Upper lobe of left lung (tissue), 6 donors: ENCODE measurements around the gene CDK11B. TPM values are rescaled to one million over a fixed set of nuclear protein-coding genes. Genes with fewer than 3 reads are reported as not detected.
A peak's percentile ranks its signal among the peaks of the same experiment; 100 is the strongest.

Source experiments
- ATAC-seq, 2 donors: fragments of 200-7000 bp; cut with Tn5 transposase; one replicate each; pipeline ENCODE4 v1.9.1; 2022; ENCODE audit warnings: mild to moderate bottlenecking in 2 of 2, moderate library complexity in 2 of 2; ENCODE audit not compliant: low FRiP score in 2 of 2
- DNase-seq, 2 donors: peaks; one replicate each; pipeline ENCODE4 v3.0.0-alpha.2; 2019 to 2020
- H3K27ac ChIP-seq, 4 donors: fragments of 200-600 bp; sonication (generic); one replicate each; pipeline ENCODE4 v1.5.1; 2016 to 2019
- H3K27me3 ChIP-seq, 4 donors: fragments of 200-600 bp; sonication (generic); one replicate each; pipeline ENCODE4 v1.5.1; 2017 to 2019
- H3K36me3 ChIP-seq, 4 donors: fragments of 200-600 bp; sonication (generic); one replicate each; pipeline ENCODE4 v1.5.1; 2016 to 2019
- H3K4me1 ChIP-seq, 4 donors: fragments of 200-600 bp; sonication (generic); one replicate each; pipeline ENCODE4 v1.5.1; 2018 to 2019
- H3K4me3 ChIP-seq, 4 donors: fragments of 200-600 bp; sonication (generic); one replicate each; pipeline ENCODE4 v1.5.1; 2017 to 2019; ENCODE audit warnings: mild to moderate bottlenecking in 2 of 4, moderate library complexity in 1 of 4
- H3K9me3 ChIP-seq, 4 donors: fragments of 200-600 bp; sonication (generic); one replicate each; pipeline ENCODE4 v1.5.1; 2018 to 2019
- EP300 ChIP-seq, 4 donors: sonication (generic); formaldehyde crosslinking; IDR thresholded peaks; one replicate each; pipeline ENCODE4 v1.5.1; 2017; ENCODE audit warnings: antibody characterized with exemption in 4 of 4, control low read depth in 2 of 4
- POLR2A ChIP-seq, 4 donors: fragments of 450-650 bp; IDR thresholded peaks; one replicate each; pipeline ENCODE4 v1.5.1; 2016 to 2017; ENCODE audit warnings: antibody characterized with exemption in 4 of 4, mild to moderate bottlenecking in 2 of 4
- POLR2AphosphoS5 ChIP-seq, 2 donors: sonication (generic); formaldehyde crosslinking; IDR thresholded peaks; one replicate each; pipeline ENCODE4 v1.5.1; 2017; ENCODE audit warnings: antibody characterized with exemption in 2 of 2
- WGBS, 2 donors: methylation state at CpG; one replicate each; pipeline ENCODE4 v1.1.5; 2017 to 2018; 5-methylcytosine and 5-hydroxymethylcytosine counted together
- total RNA-seq, 6 donors: library from RNA; depleted of rRNA in 4 of 6; stranded (reverse); fragments of >200 nt in 4 of 6; gene quantifications; one replicate each; pipeline versions ENCODE4 v1.1.0 to v1.2.1, GENCODE V29; 2016 to 2021
- TF ChIP-seq, protein P1 (sequence below), 6 experiments: fragments of 450-650 bp in 4 of 6; fragments of 200-600 bp in 2 of 6; sonication (generic) in 2 of 6; IDR thresholded peaks; one replicate each; pipeline ENCODE4 v1.5.1; 2016 to 2019; ENCODE audit warnings: antibody characterized with exemption in 6 of 6
- donor health status: DM: no; HTN: no; CAD: no; lungs with moderate emphysema.
- donor health status: DM: no; HTN: yes; CAD: no; lungs with severe emphysema.

CDK11B gene
- total RNA-seq, 6 donors from 2014 or later: 20.8 to 55.5 (median 24.9) TPM

DNA sequence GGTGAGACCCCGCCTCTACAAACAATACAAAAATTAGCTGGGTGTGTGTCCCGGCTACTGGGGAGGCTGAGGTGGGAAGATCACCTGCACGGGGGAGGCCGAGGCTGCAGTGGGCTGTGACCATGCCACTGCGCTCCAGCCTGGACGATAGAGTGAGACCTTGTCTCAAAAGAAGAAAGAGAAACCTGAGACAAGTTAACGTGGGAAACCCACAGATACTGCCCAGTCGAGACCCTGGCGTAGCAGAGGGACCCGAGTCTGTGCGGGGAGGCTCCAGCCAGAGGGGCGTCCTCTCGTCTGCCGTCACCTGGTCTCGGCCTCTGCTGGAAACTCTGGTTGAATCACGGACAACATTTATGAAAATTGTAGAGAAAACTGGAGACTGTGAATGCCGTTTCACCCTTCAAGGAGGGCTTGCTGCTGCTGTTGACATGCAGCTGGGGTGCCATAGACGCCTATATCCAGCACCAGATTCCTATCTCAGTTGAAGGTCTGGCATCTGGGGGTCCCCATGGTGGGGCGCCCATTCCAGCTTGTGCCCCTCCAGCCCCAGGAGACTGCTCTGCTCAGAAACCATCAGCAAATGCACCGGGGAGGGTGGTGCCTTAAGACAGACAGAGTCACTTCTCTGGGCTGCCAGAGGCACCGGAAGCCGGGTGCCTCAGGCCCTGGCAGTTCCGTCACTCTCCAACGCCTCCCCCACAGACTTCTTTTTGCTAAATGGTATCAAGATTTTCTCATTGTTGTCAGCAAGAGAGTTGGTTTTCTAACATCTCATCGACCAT is 13.6 kb upstream of the CDK11B start:
- ATAC-seq (no peak), DNase-seq (no peak)
- Histone ChIP-seq H3K4me1 (no peaks in the 10 kb centered on the region), H3K9me3 (no peaks in the 10 kb centered on the region), H3K36me3 (peaks cover 3 to 67% (median 42%) of the 10 kb centered on the region in 4 donors), H3K27ac (no peak overlapping the region), H3K27me3 (no peaks in the 10 kb centered on the region), H3K4me3 (no peak overlapping the region)
- TF ChIP-seq, protein P1, sequence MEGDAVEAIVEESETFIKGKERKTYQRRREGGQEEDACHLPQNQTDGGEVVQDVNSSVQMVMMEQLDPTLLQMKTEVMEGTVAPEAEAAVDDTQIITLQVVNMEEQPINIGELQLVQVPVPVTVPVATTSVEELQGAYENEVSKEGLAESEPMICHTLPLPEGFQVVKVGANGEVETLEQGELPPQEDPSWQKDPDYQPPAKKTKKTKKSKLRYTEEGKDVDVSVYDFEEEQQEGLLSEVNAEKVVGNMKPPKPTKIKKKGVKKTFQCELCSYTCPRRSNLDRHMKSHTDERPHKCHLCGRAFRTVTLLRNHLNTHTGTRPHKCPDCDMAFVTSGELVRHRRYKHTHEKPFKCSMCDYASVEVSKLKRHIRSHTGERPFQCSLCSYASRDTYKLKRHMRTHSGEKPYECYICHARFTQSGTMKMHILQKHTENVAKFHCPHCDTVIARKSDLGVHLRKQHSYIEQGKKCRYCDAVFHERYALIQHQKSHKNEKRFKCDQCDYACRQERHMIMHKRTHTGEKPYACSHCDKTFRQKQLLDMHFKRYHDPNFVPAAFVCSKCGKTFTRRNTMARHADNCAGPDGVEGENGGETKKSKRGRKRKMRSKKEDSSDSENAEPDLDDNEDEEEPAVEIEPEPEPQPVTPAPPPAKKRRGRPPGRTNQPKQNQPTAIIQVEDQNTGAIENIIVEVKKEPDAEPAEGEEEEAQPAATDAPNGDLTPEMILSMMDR (IDR thresholded peaks at IDR 0.05): no peak
- whole genome bisulfite sequencing, 2 donors: 95 to 96% methylated on average over 24 to 25 of the region's 25 CpGs

DNA sequence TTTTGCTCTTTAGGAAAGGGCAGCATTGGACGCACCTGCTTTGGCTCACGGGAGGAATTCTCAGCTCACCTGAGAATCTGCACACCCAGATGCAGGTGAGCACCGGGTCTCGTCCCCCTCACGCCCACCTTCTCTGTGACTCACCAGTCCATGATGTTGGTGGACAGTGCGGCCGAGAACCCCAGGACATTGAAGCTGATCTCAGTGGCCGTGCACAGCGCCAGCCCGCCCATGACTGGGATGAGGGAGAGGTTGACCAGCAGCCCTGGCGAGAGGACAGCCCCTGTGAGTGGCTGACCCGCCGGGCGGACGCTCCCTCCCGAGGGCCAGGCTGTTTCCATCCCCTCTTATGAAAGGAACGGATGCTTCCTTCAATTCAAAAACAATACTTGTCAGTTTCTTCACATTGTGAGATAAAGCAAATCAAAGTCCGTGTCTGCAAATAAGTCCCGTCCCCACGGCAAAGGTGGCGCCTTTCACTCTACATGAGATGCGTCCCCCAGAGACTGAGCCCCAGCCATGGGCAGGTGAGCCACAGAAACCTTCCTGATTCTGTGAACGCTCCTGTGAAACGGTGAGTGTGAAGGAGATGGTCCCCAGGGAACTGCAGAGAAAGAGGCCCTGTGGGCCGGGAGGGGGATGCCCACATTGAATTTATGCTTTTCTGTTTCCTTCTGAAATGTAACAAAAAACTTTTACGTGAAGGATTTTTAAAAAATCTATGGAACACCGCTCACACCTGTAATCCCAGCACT is 12.7 kb upstream of the CDK11B start:
- H3K4me3 ChIP-seq: no peak overlapping the region
- peaks cover 3 to 74% (median 48%) of the 10 kb centered on the region in 4 donors for H3K36me3 ChIP-seq
- no peaks in the 10 kb centered on the region for H3K9me3 ChIP-seq
- ATAC-seq (no peak), DNase-seq (no peak)
- H3K4me1 ChIP-seq: no peaks in the 10 kb centered on the region
- 89 to 94% methylated on average over 22 to 27 of the region's 27 CpGs for WGBS, 2 donors
- H3K27ac ChIP-seq: no peak overlapping the region
- TF ChIP-seq POLR2A (IDR thresholded peaks at IDR 0.05) (no peak), EP300 (IDR thresholded peaks at IDR 0.05) (no peak), POLR2AphosphoS5 (IDR thresholded peaks at IDR 0.05) (no peak)
- TF ChIP-seq, protein P1 (IDR thresholded peaks at IDR 0.05): no peak
- no peaks in the 10 kb centered on the region for H3K27me3 ChIP-seq

DNA sequence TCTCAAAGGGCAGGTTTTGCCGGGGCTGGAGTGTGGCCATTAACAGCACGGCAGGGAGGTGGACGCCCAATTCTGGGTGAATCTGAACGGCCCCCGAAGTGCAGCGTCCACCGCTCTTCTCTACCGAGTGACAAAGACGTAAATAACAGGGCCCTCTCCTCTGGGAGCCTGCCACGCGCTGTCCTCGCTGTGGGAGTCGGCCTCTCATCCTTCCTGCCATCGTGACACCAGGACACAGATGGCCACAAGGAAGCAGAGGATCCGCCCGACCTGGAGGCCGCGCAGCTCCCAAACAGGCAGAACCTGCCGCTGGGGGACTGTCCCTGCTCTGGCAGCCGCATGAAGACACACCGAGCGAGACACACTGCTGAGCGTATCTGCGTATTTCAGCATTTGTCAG is 12.1 kb upstream of the CDK11B start:
- no peaks in the 10 kb centered on the region for H3K9me3 ChIP-seq
- 94 to 96% methylated on average over 24 of the region's 24 CpGs for WGBS, 2 donors
- ATAC-seq: no peak
- no peak for DNase-seq
- no peak overlapping the region for H3K27ac ChIP-seq
- no peak overlapping the region for H3K4me3 ChIP-seq
- TF ChIP-seq EP300 (IDR thresholded peaks at IDR 0.05) (no peak), POLR2AphosphoS5 (IDR thresholded peaks at IDR 0.05) (no peak), POLR2A (IDR thresholded peaks at IDR 0.05) (no peak)
- TF ChIP-seq, protein P1 (IDR thresholded peaks at IDR 0.05): no peak
- peaks cover 10 to 79% (median 54%) of the 10 kb centered on the region in 4 donors for H3K36me3 ChIP-seq
- H3K27me3 ChIP-seq: no peaks in the 10 kb centered on the region
- no peaks in the 10 kb centered on the region for H3K4me1 ChIP-seq

DNA sequence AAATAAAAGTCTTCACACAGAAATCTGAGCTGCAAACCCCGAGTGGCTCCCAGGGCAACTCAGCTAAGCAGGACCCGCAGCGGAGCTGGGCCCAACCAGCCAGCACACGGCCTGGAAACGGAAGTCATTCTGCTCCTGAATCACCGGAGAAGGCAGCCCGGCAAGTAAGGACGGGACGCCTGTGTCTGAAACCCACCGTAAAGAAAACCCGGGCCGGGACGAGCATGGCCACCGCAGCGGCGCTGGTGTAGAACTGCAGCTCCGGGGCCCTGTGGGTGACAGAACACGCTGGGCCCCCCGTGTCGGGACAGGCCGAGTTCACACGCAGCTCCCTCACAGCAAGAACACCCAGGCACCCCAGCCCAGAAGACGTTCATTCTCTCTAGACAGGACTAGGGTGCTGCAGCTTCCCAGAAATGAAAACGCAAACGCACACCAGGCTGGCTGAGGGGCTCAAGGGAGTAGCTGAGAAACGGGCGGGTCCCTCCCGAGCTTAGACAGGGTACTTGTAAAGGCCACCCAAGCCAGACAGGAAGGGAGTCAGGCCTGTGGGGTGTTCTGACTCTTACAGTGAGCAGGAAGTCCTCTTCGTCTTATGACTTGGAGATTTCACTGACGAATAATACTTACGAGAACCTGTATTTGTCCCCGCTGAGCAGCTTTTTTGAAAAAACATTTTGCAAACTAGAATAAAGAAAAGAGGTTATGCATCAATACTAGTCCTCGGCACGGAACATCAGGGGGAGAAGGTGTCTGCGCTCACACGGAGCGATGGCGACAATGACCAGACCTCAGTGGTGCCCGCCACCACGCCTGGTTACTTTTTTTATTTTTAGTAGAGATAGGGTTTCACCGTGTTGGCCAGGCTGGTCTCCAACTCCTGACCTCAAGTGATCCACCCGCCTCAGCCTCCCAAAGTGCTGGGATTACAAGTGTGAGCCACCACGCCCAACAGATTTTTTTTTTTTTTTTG is 10.9 kb upstream of the CDK11B start:
- Histone ChIP-seq H3K4me3 (no peak overlapping the region), H3K9me3 (no peaks in the 10 kb centered on the region), H3K4me1 (no peaks in the 10 kb centered on the region), H3K27me3 (no peaks in the 10 kb centered on the region), H3K27ac (no peak overlapping the region), H3K36me3 (peaks cover 21 to 85% (median 65%) of the 10 kb centered on the region in 4 donors)
- ATAC-seq (no peak), DNase-seq (peak in 1 of 2 donors; percentile 80)
- 93 to 95% methylated on average over 40 to 43 of the region's 43 CpGs for WGBS, 2 donors
- TF ChIP-seq POLR2AphosphoS5 (IDR thresholded peaks at IDR 0.05) (no peak), EP300 (IDR thresholded peaks at IDR 0.05) (no peak), POLR2A (IDR thresholded peaks at IDR 0.05) (no peak)
- TF ChIP-seq, protein P1 (IDR thresholded peaks at IDR 0.05): no peak
